GM12891 (cell line): ENCODE results near the gene CNOT3.

ENCODE experiments used
- POLR2A ChIP-seq: IDR thresholded peaks from 2 replicates; pipeline ENCODE4 v1.6.1; 2011; ENCODE audit warnings: low read depth, low read length, control low read depth
- POLR2AphosphoS5 ChIP-seq: IDR thresholded peaks from 2 replicates; pipeline ENCODE4 v1.6.1; 2011; ENCODE audit warnings: low read depth, low read length, control low read depth

DNA sequence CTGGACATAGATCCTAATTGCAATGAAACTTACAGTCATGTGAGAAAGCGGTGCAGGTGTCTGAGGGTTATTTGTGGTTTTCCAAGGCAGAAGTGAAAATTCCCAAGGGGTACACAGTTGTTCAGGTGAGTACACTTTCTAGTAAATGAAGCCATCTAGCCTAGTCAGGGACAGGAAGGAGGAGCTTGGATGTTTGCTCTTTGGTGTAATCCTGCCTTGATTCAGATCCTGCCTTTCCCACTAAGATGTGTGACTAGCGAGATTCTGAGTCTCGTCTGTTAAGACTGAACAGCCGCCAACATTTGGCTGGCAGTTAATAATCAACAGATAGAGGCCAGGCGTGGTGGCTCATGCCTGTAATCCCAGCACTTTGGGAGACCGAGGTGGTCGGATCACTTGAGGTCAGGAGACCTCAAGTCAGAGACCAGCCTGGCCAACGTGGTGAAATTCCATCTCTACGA, 65.6 kb downstream of the CNOT3 start:
- no peak for TF ChIP-seq POLR2A
- TF ChIP-seq POLR2AphosphoS5: no peak
